Ishikawa (cell line): ENCODE measurements around the gene SPSB3.

Source experiments
- CEBPB ChIP-seq: IDR thresholded peaks from 2 replicates; pipeline ENCODE4 v1.6.1; 2012
- CREB1 ChIP-seq: IDR thresholded peaks from 2 replicates; pipeline ENCODE4 v1.6.1; 2012; ENCODE audit warnings: low read depth
- EGR1 ChIP-seq: IDR thresholded peaks from 2 replicates; pipeline ENCODE4 v1.6.1; 2012
- EP300 ChIP-seq: IDR thresholded peaks from 2 replicates; pipeline ENCODE4 v1.6.1; 2012; ENCODE audit warnings: borderline replicate concordance
- FOXM1 ChIP-seq: IDR thresholded peaks from 2 replicates; pipeline ENCODE4 v1.6.1; 2012; ENCODE audit warnings: low read depth, borderline replicate concordance
- NFIC ChIP-seq: IDR thresholded peaks from 2 replicates; pipeline ENCODE4 v1.6.1; 2012
- RAD21 ChIP-seq: IDR thresholded peaks from 2 replicates; pipeline ENCODE4 v1.6.1; 2012; ENCODE audit warnings: low read depth
- TAF1 ChIP-seq: IDR thresholded peaks from 2 replicates; pipeline ENCODE4 v1.6.1; 2012; ENCODE audit warnings: low read depth, mild to moderate bottlenecking
- TCF12 ChIP-seq: IDR thresholded peaks from 2 replicates; pipeline ENCODE4 v1.6.1; 2012; ENCODE audit warnings: low read depth
- TEAD4 ChIP-seq: IDR thresholded peaks from 2 replicates; pipeline ENCODE4 v1.6.1; 2012
- YY1 ChIP-seq: IDR thresholded peaks from 2 replicates; pipeline ENCODE4 v1.6.1; 2012; ENCODE audit warnings: low read depth
- ZBTB7A ChIP-seq: IDR thresholded peaks from 2 replicates; pipeline ENCODE4 v1.6.1; 2012; ENCODE audit warnings: low read depth
- TF ChIP-seq, protein P1 (sequence below): IDR thresholded peaks from 2 replicates; pipeline ENCODE4 v1.6.1; 2012; ENCODE audit warnings: low read depth, mild to moderate bottlenecking
- TF ChIP-seq, protein P2 (sequence below): IDR thresholded peaks from 2 replicates; pipeline ENCODE4 v1.6.1; 2012
- TF ChIP-seq, protein P3 (sequence below): IDR thresholded peaks from 2 replicates; pipeline ENCODE4 v1.6.1; 2012

SPSB3 gene

DNA sequence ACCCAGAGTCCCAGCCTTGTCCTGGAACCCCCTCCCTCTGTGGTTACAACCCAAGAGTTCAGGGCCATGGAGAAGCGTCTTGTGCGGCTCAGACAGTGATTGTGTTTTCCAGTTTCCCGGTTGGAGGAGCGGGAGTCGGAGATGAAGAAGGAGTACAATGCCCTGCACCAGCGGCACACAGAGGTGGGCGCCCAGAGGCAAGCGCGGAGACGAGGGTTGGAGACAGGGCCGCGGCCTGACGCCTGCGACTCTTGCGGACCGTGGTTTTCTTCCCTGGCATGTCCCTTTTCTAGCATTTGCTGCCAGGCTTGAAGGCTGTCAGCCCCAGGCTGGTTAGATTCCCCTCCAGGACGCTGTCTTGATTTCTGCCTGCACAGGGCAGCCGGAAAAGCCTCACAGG lies 53.3 kb downstream of the SPSB3 start:
- TF ChIP-seq, protein P1, sequence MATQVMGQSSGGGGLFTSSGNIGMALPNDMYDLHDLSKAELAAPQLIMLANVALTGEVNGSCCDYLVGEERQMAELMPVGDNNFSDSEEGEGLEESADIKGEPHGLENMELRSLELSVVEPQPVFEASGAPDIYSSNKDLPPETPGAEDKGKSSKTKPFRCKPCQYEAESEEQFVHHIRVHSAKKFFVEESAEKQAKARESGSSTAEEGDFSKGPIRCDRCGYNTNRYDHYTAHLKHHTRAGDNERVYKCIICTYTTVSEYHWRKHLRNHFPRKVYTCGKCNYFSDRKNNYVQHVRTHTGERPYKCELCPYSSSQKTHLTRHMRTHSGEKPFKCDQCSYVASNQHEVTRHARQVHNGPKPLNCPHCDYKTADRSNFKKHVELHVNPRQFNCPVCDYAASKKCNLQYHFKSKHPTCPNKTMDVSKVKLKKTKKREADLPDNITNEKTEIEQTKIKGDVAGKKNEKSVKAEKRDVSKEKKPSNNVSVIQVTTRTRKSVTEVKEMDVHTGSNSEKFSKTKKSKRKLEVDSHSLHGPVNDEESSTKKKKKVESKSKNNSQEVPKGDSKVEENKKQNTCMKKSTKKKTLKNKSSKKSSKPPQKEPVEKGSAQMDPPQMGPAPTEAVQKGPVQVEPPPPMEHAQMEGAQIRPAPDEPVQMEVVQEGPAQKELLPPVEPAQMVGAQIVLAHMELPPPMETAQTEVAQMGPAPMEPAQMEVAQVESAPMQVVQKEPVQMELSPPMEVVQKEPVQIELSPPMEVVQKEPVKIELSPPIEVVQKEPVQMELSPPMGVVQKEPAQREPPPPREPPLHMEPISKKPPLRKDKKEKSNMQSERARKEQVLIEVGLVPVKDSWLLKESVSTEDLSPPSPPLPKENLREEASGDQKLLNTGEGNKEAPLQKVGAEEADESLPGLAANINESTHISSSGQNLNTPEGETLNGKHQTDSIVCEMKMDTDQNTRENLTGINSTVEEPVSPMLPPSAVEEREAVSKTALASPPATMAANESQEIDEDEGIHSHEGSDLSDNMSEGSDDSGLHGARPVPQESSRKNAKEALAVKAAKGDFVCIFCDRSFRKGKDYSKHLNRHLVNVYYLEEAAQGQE, result no peak
- TF ChIP-seq YY1 (no peak), NFIC (no peak), EGR1 (no peak), TCF12 (no peak), RAD21 (no peak), EP300 (no peak), CREB1 (no peak)
- TF ChIP-seq, protein P2, sequence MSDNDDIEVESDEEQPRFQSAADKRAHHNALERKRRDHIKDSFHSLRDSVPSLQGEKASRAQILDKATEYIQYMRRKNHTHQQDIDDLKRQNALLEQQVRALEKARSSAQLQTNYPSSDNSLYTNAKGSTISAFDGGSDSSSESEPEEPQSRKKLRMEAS, result no peak

DNA sequence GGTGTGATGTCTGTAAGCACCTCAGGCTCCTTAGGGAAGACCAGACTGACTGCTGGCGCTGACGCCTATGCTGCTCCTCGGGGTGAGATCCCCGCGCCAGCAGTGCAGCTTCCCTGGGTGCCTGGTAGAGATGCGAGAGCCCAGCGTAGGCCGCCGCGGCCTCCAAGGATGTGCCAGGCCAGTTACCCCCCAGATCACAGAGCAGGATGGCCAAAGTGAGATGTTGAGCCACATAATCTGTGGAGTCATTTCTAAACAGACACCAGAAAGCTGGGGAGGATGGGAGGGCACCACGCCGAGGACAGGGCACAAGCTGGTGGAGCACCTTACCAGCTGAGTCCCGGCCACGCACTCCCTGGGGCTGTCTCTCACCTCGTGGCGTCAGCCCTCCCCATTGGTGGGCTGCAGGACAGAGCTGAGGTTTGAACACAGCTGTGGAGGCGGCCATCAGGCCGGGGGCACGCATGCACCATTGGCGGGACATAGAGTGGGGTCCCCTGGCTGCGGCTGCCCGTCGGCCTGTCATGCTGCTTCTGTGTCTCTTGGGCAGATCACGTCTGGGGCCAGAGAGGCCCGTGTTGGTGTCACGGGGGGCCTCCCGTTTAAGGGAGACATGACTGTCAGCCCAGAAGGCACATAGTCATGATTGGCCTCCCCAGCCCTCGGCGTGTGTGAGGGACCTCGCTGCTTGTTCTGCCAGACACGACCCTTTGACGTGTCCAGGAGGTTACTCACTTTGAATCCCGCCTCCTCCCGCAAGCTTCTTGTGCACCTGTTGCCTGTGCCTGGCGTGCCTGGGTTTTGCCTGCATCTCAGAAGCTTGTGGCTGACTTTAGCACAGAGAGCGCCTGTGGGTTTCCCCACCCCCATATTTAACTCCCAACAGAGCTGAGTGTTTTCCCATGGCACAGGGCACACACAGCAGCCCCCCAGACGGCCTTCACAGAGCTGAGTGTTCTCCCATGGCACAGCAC lies 54.4 kb downstream of the SPSB3 start:
- TF ChIP-seq CREB1 (no peak), RAD21 (no peak), EP300 (no peak), TEAD4 (no peak), YY1 (no peak), TCF12 (no peak), TAF1 (no peak), CEBPB (no peak), FOXM1 (no peak), NFIC (no peak), ZBTB7A (no peak), EGR1 (no peak)
- TF ChIP-seq, protein P1, result no peak
- TF ChIP-seq, protein P3, sequence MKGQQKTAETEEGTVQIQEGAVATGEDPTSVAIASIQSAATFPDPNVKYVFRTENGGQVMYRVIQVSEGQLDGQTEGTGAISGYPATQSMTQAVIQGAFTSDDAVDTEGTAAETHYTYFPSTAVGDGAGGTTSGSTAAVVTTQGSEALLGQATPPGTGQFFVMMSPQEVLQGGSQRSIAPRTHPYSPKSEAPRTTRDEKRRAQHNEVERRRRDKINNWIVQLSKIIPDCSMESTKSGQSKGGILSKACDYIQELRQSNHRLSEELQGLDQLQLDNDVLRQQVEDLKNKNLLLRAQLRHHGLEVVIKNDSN, result no peak
- TF ChIP-seq, protein P2, result no peak
